ENCODE results near the gene RTKN.

DNA sequence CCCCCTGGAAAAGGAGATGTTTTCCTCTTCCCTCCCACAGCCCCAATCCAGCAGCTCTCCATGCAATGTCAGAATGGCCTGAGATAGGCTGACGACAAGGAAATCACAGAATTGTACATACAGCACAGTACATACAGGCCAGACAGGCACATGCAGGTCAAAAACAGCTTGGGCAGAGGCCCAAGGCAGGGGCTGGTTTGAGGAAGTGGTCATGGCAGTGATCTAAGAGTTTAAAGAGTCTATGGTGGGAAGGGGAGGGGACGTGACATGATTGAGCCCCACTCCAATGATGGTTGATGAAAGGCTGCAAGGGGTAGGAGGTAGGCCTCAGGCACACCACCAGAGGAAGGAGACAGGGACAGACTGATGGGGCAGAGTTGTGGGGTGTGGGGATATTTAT is 65.9 kb downstream of the RTKN start:
- TF ChIP-seq, protein P1, sequence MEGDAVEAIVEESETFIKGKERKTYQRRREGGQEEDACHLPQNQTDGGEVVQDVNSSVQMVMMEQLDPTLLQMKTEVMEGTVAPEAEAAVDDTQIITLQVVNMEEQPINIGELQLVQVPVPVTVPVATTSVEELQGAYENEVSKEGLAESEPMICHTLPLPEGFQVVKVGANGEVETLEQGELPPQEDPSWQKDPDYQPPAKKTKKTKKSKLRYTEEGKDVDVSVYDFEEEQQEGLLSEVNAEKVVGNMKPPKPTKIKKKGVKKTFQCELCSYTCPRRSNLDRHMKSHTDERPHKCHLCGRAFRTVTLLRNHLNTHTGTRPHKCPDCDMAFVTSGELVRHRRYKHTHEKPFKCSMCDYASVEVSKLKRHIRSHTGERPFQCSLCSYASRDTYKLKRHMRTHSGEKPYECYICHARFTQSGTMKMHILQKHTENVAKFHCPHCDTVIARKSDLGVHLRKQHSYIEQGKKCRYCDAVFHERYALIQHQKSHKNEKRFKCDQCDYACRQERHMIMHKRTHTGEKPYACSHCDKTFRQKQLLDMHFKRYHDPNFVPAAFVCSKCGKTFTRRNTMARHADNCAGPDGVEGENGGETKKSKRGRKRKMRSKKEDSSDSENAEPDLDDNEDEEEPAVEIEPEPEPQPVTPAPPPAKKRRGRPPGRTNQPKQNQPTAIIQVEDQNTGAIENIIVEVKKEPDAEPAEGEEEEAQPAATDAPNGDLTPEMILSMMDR (IDR thresholded peaks at IDR 0.05; ENCODE audit: poor library complexity, severe bottlenecking): no peak
- TF ChIP-seq EZH2 (IDR thresholded peaks at IDR 0.05; ENCODE audit: borderline replicate concordance, insufficient read depth, low read length, poor library complexity, severe bottlenecking) (no peak), SMC3 (conservative IDR thresholded peaks at IDR 0.05; ENCODE audit: poor library complexity) (no peak), POLR2AphosphoS5 (IDR thresholded peaks at IDR 0.05) (no peak), RAD21 (conservative IDR thresholded peaks at IDR 0.05) (no peak)
- TF ChIP-seq, protein P2, sequence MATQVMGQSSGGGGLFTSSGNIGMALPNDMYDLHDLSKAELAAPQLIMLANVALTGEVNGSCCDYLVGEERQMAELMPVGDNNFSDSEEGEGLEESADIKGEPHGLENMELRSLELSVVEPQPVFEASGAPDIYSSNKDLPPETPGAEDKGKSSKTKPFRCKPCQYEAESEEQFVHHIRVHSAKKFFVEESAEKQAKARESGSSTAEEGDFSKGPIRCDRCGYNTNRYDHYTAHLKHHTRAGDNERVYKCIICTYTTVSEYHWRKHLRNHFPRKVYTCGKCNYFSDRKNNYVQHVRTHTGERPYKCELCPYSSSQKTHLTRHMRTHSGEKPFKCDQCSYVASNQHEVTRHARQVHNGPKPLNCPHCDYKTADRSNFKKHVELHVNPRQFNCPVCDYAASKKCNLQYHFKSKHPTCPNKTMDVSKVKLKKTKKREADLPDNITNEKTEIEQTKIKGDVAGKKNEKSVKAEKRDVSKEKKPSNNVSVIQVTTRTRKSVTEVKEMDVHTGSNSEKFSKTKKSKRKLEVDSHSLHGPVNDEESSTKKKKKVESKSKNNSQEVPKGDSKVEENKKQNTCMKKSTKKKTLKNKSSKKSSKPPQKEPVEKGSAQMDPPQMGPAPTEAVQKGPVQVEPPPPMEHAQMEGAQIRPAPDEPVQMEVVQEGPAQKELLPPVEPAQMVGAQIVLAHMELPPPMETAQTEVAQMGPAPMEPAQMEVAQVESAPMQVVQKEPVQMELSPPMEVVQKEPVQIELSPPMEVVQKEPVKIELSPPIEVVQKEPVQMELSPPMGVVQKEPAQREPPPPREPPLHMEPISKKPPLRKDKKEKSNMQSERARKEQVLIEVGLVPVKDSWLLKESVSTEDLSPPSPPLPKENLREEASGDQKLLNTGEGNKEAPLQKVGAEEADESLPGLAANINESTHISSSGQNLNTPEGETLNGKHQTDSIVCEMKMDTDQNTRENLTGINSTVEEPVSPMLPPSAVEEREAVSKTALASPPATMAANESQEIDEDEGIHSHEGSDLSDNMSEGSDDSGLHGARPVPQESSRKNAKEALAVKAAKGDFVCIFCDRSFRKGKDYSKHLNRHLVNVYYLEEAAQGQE (IDR thresholded peaks at IDR 0.05; ENCODE audit: borderline replicate concordance): no peak
